HG02852 (cell line): ENCODE data around the gene KIZ.

Source experiments
- ATAC-seq: cut with Tn5 transposase; IDR thresholded peaks from one replicate; pipeline ENCODE4 v1.9.1; 2021; ENCODE audit warnings: mild to moderate bottlenecking, moderate library complexity; ENCODE audit not compliant: unreplicated experiment

KIZ gene

DNA sequence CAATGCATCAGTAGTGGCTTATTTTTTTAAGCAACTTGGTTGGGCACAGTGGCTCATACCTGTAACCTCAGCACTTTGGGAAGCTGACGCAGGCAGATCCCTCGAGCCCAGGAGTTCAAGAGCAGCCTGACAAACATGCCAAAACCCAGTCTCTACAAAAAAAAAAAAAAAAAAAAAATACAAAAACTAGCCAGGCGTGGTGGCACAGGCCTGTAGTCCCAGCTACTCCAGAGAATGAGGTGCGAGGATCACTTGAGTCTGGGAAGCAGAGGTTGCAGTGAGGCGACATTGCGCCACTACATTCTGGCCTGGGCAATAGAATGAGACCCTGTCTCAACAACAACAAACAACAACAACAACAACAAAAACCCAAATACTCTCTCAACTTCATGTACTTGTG is 132.5 kb downstream of the KIZ start:
- ATAC-seq, result no peak

DNA sequence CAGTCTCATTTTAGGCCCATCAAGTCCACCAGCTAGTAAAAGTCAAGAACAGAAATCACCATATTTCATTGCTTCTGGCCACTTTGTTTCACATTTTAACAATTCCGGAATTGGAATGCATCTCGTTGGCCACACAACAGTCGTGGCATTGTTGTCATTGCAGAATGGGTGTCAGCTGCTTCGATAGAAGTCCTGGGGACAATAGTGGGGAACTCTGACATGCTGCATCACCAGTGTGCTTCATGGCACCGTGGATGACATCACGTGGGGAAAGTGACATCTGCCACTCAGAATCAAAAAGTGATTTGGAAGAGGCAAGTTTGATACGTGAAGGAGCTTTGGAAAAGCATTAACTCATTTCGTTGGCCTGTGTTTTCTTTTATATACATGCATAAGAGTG is 133.5 kb downstream of the KIZ start:
- no peak for ATAC-seq

DNA sequence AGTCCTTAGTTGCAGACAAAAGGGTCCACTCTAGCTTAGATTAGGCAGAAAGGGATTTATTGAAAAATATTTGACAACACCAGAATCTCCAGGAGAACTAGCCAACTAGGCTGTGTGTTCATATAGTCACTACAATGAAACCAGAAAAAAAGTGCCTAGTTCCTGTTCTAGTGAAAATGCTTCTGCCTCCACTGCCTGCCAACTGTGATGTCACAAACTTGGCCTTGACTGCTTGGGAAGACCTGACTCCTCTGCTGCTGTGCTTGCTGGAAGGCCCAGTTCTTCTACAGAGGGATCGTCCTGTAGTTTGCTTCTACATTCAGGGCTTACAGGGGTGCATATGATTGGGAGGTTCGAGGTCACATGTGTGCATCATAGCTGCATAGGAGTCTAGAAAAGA is 136.9 kb downstream of the KIZ start:
- ATAC-seq, result no peak

DNA sequence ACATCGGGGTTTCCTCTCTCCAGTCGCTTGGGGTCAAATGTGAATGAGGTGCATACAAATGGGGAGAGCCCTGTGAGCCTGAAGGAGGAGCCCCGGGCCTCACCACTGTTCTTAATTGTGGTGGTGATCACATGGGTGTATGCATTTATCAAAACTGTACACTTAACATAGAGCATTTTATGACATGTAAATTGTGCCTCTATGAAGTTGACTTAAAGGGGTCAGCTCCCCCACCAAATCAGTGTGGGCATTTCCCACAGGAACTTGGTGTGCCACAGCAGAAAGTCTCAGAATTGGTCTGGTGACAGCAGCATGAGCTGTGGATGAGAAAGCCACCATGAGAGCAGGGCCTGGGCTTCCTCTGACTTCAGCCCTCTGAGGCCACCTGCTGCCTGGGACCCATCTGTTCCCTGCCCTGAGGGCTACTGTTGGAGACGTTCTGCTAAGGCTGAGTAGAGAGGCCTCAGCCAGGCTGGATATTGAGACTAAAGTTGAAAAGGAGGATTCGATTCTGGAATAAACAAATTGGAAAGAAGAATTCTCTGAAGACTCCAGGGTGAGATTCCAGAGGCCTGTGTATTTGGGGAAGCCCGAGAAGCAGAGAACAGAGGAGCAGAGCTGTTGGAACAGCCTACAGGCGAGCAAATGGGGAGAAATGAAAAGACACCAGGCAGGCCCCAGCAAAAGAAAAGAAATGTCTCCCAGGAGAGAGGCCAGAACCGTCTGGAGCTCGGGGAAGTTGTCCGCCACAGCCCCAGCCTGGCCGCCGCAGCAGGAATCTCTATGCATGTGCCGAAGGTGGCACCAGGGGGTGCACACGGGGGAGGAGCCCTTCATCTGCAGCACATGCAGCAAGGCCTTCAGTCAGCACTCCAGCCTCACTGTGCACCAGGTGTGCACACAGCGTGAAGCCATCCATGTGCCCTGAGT is 139.6 kb downstream of the KIZ start:
- no peak for ATAC-seq

DNA sequence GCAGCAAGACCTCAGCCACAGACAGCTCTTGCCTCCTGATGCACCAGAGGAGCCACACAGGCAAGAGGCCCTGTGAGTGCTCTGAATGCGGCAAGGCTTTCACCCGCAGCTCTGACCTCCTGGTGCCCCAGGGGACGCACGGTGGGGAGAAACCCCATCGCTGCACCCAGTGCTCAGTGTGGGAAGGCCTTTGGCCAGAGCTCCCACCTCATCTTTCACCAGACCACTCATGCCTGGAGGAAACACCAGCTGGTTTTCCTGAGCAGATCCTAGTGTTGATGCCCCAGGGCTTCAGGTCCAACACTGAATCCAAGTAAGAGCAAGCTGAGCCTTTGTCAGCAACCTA is 140.3 kb downstream of the KIZ start:
- no peak for ATAC-seq

DNA sequence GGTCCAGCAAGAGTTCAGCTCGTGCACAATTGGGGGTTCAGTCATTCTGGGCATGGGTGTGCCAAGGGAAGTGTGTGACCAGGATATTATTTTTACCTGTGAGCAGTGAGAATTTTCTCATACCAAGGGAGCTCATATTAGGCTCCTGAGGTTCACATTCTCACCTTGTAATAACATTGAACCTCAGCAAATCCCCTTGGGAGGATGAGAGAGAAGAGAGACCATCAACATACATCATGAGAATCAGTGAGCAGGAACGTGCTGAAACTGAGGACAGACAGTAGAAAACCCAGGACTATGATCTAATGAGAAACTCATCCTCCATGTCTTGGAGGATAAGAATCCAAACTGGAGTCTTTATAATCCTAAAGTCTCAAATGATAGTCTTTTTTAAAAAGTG is 143.9 kb downstream of the KIZ start:
- ATAC-seq, result no peak

DNA sequence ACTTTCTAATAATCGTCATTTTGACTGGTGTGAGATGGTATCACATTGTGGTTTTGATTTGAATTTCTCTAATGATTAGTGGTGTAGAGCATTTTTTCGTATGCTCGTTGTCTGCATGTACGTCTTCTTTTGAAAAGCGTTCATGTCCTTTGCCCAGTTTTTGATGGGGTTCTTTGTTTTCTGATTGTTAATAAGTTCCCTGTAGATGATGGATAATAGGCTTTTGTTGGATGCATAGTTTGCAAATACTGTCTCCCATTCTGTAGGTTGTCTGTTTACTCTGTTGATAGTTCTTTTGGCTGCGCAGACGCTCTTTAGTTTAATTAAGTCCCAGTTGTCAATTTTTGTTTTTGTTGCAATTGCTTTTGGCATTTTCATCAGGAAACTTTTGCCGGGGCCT is 144.9 kb downstream of the KIZ start:
- ATAC-seq, result no peak

DNA sequence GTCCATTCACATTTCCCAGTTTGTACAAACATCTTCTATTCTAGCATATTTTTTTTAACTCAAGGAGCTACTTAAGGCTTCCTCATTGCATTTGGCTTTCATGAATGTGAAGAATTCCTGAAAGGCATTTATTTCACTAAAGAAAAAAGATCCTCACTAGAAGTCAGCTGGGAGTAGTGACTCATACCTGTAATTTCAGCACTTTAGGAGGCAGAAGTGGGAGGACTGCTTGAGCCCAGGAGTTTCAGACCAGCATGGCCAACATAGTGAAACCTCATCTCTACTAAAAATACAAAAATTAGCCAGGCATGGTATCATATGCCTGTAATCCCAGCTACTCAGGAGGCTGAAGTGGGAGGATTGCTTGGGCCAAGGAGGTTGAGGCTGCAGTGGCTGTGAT is 146.4 kb downstream of the KIZ start:
- ATAC-seq, result peak; percentile 74

DNA sequence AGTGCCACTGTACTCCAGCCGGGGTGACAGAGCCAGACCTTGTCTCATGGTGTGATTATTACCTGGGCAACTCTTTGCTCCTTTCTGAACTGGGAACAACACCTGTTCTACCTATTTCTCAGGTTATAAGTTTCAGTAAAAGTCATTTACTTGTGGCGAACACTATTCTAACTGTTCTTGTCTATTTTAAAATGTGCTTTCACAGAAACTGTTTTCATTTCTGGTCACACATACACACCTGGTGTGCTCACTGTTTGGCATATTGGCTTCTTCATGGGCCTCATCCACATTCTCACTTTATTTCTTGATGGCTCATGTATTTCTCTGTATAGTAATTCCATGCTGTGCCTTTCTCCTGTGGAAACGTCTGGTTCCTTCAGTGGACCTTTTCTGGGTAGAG is 146.8 kb downstream of the KIZ start:
- ATAC-seq, result peak; percentile 74

DNA sequence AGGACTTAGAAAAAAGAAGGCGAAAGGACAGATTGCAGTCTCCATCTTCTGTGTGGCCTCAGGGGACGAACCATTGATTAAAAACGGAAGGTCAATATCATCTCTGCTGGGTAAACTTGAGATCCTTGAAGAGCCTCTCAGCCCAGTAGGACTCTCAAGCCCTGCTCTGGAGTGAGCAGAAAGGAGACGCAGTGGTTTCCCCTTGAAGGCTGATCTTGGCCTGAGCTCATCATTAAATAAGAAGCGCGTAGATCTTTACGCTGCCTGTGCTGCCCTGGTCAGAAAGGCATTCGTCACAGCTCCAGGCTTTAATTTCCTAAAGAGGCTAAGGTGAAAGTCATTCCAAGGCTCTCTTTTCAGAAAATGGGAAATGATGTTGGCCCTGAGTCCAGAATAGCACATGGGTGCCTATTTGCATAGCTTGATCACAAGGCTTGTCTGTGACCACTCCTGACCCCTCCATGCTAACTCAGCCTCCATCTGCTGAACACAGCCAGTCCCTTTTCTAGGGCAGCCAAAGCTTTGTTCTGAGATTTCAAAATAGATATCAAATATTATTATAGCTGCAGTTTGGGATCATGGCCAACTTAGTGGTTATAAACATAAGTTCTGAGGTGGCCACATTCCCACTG is 148.0 kb downstream of the KIZ start:
- ATAC-seq, result no peak

DNA sequence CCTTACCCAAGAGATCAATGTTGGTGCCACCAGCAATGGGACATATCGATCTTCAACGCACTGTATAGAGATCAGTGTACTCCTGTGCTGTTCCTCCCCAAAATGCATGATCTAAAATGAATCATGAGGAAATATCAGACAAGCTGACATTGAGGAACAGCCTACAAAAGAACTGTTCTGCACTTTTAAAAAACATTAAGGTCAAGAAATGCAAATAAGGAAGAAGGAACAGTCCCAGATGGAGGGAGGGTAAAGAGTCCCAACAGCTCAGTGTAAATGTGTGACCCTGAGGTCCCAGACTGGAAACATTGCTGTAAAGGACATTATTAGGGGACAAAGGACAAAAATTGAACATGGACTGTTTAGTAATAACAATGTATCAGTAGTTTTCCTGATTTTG is 152.9 kb downstream of the KIZ start:
- ATAC-seq, result no peak

DNA sequence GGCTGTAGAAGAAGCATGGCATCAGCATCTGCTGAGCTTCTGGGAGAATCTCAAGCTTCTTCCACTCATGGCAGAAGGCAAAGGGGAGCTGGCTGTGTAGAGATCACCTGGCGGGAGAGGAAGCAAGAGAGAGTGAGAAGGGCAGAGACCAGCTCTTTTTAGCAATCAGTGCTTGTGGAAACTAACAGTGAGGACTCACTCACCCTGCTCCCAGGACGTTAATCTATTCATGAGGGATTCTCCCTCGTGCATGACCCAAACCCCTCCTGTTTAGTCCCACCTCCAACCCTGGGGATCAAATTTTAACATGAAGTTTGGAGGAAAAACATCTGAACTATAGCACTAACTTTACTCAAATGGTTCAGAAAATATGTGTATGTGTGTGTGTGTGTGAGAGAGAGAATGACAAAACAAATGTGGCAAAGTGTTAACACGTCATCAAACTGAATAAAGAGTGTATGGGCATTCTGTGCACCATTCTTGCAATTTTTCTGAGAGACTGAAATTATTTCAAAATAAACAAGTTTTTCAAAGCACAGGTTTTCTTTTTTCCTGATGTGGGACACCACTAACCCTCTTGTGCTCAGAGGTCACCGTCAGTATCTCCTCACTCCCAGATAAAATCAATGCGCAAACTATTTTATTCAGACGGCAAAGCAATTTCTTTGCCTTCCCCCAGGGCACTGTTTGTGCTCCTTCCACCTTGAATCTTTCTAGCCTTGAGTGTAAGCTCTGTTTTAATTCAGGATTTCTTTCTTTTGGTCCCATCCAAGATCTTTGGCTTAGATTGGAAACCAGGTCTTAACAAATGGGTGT is 154.0 kb downstream of the KIZ start:
- ATAC-seq, result no peak

DNA sequence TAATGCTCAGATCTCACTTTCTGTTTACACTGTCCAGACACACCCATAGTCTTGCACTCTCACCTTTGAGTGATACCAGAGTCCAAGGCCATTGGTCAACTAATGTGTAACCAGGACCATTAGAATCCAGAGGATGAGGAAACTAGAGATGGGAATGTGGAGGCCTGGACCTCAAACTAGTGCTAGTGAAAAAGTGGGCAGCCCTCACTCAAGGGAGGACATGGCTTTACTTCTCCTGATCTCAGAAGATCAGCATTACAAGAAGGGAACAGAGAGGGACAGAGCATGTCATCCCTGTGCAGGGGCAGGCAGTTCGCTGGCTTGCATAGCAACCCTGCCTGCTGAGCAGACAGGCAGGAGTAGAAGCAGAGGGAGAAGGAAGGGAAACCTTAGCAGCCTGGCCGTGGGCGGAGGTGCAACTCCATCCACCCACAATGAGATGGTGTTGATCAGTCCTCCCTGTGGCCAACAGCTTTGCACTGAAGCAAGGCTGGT is 154.7 kb downstream of the KIZ start:
- ATAC-seq, result peak; percentile 89

DNA sequence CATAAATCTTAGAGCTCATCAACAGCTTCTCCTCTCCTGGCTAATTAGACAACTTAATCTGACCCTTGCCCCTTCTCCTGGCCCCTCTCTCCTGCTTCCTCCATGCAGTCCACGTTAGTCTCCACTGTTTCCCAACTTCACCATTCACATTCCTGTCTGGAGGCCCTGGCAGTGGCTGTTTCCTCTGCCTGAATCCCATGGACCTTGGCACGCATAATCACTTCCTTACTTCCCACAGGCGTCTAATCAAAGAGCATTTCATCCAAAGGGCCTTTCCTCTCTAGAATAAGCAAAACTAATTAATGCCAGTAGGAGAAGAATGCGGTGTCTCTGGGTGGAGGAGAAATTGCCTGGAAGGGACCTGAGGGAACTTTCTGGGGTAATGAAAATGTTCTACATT is 160.9 kb downstream of the KIZ start:
- no peak for ATAC-seq

DNA sequence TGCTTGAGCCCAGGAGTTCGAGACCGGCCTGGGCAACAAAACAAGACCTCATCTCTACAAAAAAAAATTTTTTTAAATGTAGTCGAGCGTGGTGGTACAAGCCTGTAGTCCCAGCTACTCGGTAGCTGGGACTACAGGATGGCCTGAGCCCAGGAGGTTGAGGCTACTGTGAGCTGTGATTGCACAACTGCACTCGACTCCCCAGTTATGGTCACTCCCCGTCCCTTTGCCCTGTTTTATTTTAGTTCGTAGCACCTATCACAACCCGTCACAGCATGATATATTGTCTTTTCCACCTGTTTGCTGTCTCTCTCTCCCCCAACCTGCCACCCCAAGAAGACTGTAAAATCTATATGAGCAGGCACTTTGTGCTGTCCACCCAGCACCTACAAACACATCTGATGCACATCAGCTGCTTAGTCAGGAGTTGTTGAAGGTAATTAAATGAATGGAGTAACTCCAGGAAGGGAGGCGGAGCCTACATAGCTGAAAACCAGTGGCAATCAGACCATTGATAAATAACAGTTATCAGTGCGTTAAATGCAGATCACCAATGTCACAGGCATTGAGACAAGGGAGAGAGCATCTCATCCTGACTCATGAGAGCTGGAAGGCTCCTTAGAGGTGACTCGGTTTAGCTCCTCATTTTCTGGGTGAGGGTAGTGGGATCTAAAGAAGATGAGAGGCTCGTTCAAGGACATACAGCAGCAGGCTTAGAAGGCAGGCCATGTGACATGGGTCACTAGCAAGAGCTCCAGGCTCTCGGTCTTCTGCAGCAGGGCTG is 162.9 kb downstream of the KIZ start:
- no peak for ATAC-seq

DNA sequence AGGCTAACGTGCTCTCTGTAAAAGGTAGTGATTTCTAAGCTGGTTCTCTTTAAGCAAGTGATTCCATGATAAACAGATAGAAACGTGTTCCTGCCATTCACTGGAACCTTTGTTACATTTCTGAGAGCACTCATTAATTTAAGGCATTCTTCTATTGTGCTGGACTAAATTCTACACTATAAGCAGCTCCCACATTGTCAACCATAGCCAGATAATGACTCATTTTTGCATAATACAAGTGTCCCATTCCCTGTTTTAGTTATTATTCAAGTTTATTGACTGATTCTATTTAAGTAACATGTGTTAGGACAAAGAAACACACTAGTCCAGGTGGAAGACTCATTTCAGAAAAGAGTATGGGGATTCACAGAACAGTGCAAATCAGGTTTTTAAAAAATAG is 163.8 kb downstream of the KIZ start:
- ATAC-seq, result no peak

DNA sequence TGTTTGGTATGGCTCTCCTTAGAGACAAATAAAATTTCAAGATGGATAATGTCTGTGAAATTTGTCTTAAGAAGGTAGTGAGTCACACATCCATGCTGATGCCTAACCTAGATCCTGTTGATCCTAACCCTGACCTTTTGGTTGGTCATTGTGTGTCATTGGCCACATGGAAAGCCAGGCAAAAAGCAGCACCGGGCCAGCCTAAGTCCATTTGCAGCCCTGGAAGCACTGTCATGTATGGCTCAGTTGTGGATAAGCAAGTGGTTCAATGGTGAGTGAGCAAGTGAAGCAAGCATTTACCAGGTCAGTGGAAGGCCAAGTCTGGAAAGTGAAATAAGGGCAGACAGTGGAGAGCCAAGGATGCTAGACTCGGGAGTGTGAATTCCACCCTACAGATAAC is 165.1 kb downstream of the KIZ start:
- no peak for ATAC-seq

DNA sequence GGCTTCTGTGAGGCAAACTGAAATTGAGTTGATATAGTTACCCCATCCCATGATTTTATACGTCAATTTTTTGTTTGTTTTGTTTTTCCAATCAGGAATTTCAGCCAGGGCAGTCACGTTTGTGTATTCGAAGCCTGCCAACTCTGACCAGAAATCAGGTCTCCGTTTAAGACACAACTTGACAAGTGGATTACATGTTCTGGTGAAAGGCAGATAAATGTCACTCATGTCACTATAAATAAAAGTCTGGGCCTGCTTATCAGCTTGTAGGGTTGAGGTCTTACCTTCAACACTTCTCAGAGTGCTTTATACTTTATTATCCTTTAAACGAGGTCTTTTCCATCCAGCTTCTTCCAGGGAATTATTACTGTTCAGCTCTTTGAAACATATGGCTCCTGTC is 168.9 kb downstream of the KIZ start:
- ATAC-seq, result no peak
